Heart left ventricle (tissue), 13 donors: ENCODE data around the gene USP10.

Experiments
- CTCF ChIP-seq, 12 donors: fragments of 200-600 bp; sonication (generic) in 4 of 12; IDR thresholded peaks; one replicate each; pipeline versions ENCODE4 v1.5.0 to v1.8.0; 2018 to 2022; ENCODE audit warnings: antibody characterized with exemption in 12 of 12, mild to moderate bottlenecking in 5 of 12
- POLR2A ChIP-seq, 2 donors: fragments of 450-650 bp; IDR thresholded peaks; one replicate each; pipeline ENCODE4 v1.6.1; 2017; ENCODE audit warnings: antibody characterized with exemption in 2 of 2, mild to moderate bottlenecking in 2 of 2, moderate library complexity in 2 of 2
- donor health status: ischemic (EF 13 %, LVEDD 7.1; RV severe dilation, severe dysfunction).
- donor health status: DM: no; HTN: yes; CAD: no.
- donor health status: DM: no; HTN: no; CAD: no.
- donor health status: ischemic (EF 25% LVEDD 6.9; RV normal size, moderate dysfunction).
- donor health status: ischemic (EF 25% LVEDD 5.7; RV mildly dilated, moderate dysfunction).
- donor health status: ischemic (EF 35%, LVEDD 5.7; RV mildly dilated, moderate dysfunction).
- donor health status: nonischemic (EF 11% LVEDD 7.7; RV severe dilation, severe dysfunction).
- donor health status: DM: yes; HTN: yes; CAD: no.
- donor health status: PGD.
- donor health status: ischemic (EF 29% LVEDD 5.4; RV normal size, mild dysfunction).
- donor health status: nonischemic (EF 23%, LVEDD 6.1; RV moderate dilation, normal function).

GRCh38 chr16:84715424-84715823, 15.6 kb downstream of the USP10 start:
- TF ChIP-seq POLR2A (IDR thresholded peaks at IDR 0.05) (no peak), CTCF (IDR thresholded peaks at IDR 0.05) (no peak)
